ENCODE measurements around the gene NOP56.

DNA sequence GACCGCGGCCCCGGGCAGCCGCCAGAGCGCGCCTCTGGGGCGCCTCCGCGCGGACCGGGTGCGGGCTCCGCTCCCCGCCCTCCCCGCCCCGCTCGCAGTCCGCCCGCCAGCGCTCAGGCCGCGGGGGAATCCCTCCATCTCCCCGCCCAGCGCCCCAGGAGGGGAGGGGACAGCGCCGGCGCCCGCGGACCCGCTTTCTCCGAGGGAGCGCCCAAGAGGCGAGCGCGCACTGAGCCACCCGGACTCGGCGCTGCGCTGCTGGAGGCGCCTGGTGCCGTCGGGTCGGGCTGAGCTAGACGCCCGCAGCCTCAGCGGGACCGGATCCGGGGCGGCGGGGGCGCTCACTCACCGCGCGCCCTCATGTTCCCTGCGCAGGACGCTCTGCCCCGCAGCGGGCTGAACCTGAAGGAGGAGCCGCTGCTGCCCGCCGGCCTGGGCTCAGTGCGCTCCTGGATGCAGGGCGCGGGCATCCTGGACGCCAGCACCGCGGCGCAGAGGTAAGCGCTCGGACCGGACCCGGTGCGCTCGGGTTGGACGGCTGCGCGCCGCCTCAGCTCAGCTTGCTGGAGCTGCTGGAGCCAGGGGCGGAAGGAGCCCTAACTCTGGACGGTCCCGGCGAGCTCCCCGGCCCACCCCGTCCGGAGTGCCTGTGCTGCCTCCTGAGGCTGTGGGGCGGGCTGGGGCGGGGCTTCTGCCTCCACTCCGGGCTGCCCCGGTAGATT lies 41.0 kb downstream of the NOP56 start:
- TF ChIP-seq, protein P1, sequence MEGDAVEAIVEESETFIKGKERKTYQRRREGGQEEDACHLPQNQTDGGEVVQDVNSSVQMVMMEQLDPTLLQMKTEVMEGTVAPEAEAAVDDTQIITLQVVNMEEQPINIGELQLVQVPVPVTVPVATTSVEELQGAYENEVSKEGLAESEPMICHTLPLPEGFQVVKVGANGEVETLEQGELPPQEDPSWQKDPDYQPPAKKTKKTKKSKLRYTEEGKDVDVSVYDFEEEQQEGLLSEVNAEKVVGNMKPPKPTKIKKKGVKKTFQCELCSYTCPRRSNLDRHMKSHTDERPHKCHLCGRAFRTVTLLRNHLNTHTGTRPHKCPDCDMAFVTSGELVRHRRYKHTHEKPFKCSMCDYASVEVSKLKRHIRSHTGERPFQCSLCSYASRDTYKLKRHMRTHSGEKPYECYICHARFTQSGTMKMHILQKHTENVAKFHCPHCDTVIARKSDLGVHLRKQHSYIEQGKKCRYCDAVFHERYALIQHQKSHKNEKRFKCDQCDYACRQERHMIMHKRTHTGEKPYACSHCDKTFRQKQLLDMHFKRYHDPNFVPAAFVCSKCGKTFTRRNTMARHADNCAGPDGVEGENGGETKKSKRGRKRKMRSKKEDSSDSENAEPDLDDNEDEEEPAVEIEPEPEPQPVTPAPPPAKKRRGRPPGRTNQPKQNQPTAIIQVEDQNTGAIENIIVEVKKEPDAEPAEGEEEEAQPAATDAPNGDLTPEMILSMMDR (IDR thresholded peaks at IDR 0.05; ENCODE audit: extremely low read depth in 1 of 2, insufficient read depth in 1 of 2, low read depth in 1 of 2, low read length in 2 of 2): no peak
- TF ChIP-seq EZH2 (IDR thresholded peaks at IDR 0.05; ENCODE audit: borderline replicate concordance, low read depth, low read length, severe bottlenecking) (peak; percentile 92), GATA2 (IDR thresholded peaks at IDR 0.05; ENCODE audit: insufficient read depth, insufficient read length, low read depth, low read length) (no peak)

All from endothelial cell of umbilical vein (primary cell).